A549 (cell line): ENCODE results near the gene CPPED1.

ENCODE experiments used
- CBX2 ChIP-seq: fragments of 200-600 bp; sonication (generic); IDR thresholded peaks from 2 replicates; pipeline ENCODE4 v1.6.1; 2016; ENCODE audit warnings: low read depth, mild to moderate bottlenecking, borderline replicate concordance
- CEBPB ChIP-seq, 2 experiments: fragments of >200 bp in 1 of 2; sonication (Bioruptor Twin) in 1 of 2; formaldehyde crosslinking in 1 of 2; IDR thresholded peaks; 2 replicates each; pipeline ENCODE4 v1.6.1; 2012 to 2016
- CTCF ChIP-seq: fragments of >200 bp; sonication (Bioruptor Twin); formaldehyde crosslinking; IDR thresholded peaks from 3 replicates; pipeline ENCODE4 v1.5.1; 2016
- EHF ChIP-seq: fragments of 250-450 bp; sonication (Bioruptor Pico); IDR thresholded peaks from 2 replicates; pipeline ENCODE4 v1.5.0; 2020; ENCODE audit warnings: mild to moderate bottlenecking
- EP300 ChIP-seq, 2 experiments: fragments of >200 bp; sonication (Bioruptor Twin); formaldehyde crosslinking; IDR thresholded peaks; 2 replicates in 1 of 2; 3 replicates in 1 of 2; pipeline ENCODE4 v1.6.1; 2016 to 2017
- HDAC2 ChIP-seq: fragments of 200-600 bp; sonication (generic); IDR thresholded peaks from 2 replicates; pipeline ENCODE4 v1.6.1; 2016
- HMGXB4 ChIP-seq: fragments of 250-450 bp; sonication (Bioruptor Pico); IDR thresholded peaks from 2 replicates; pipeline ENCODE4 v1.5.0; 2021; ENCODE audit warnings: mild to moderate bottlenecking, moderate library complexity, borderline replicate concordance
- HOXA7 ChIP-seq: fragments of 250-450 bp; sonication (Bioruptor Pico); IDR thresholded peaks from 2 replicates; pipeline ENCODE4 v1.5.0; 2020; ENCODE audit warnings: mild to moderate bottlenecking, moderate library complexity
- MYC ChIP-seq: IDR thresholded peaks from 2 replicates; pipeline ENCODE4 v1.6.1; 2012; ENCODE audit warnings: mild to moderate bottlenecking, inconsistent platforms, low read length, improper control_type of control experiment, borderline replicate concordance
- PBX3 ChIP-seq: IDR thresholded peaks from 2 replicates; pipeline ENCODE4 v1.6.1; 2012
- POLR2A ChIP-seq: IDR thresholded peaks from 2 replicates; pipeline ENCODE4 v1.6.1; 2012; ENCODE audit warnings: mild to moderate bottlenecking, low read length
- RFX5 ChIP-seq: fragments of 450-650 bp; IDR thresholded peaks from 2 replicates; pipeline ENCODE4 v1.7.1; 2014; ENCODE audit warnings: antibody characterized with exemption, mild to moderate bottlenecking, moderate library complexity
- SMC3 ChIP-seq: fragments of >200 bp; sonication (Bioruptor Twin); formaldehyde crosslinking; IDR thresholded peaks from 3 replicates; pipeline ENCODE4 v1.6.1; 2018; ENCODE audit warnings: inconsistent platforms

GRCh38 chr16:12679660-12680272, 123.9 kb downstream of the CPPED1 start:
- TF ChIP-seq HOXA7 (CRISPR knock-in tag): no peak
- no peak for TF ChIP-seq CBX2
- no peak for TF ChIP-seq CTCF
- TF ChIP-seq CEBPB (IDR thresholded peaks at IDR 0.05): no peak
- no peak for TF ChIP-seq HDAC2
- no peak for TF ChIP-seq PBX3
- TF ChIP-seq MYC: no peak
- TF ChIP-seq EHF (CRISPR knock-in tag): no peak
- no peak for TF ChIP-seq POLR2A
- TF ChIP-seq HMGXB4 (CRISPR knock-in tag): no peak
- TF ChIP-seq RFX5: no peak
- no peak for TF ChIP-seq SMC3
- no peak for TF ChIP-seq EP300 (IDR thresholded peaks at IDR 0.05)
